Measurements from ENCODE around the gene OR2L2. TPM values are rescaled to one million over a fixed set of nuclear protein-coding genes. Genes with fewer than 3 reads are reported as not detected.
"Not testable (repeated sequence)": the region's sequence is repeated elsewhere in the genome, so short reads cannot be mapped to it uniquely, and the experiment has no call there.

OR2L2 gene, protein sequence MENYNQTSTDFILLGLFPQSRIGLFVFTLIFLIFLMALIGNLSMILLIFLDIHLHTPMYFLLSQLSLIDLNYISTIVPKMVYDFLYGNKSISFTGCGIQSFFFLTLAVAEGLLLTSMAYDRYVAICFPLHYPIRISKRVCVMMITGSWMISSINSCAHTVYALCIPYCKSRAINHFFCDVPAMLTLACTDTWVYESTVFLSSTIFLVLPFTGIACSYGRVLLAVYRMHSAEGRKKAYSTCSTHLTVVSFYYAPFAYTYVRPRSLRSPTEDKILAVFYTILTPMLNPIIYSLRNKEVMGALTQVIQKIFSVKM
- total RNA-seq, result under 1 TPM in 1 of 2 experiments, not detected in 1; 0.06 TPM

DNA sequence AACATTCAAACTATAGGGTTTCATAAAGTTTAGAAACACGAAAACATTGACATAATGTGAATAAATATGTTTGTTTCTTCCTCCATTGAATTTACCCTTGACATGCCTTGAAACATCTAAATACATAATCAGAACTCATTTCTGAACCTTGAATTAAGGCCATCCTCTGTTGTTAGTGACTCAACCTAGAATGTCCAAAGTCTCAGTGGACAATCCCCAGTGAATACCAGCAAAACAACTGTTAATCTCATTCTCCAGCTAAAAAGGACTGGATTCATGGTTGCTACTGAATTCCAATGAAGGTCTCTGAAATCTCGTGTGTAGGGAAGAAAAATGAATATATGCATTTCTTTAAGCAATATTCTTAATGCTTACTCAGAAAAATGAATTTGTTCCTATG is at the start of gene OR2L2:
TSS of gene OR2L2 (plus strand) at position 301 of the 400 bp plus-strand sequence. CDS start 8,198 bp downstream, outside the sequence.
- Mint-ChIP-seq H3K4me1 (no peaks in the 10 kb centered on the region), H3K27ac (no peak within 1 kb of the TSS), H3K36me3 (peaks cover 9% of the 10 kb centered on the region), H3K4me3 (no peak within 1 kb of the TSS), H3K27me3 (no peaks in the 10 kb centered on the region), H3K9me3 (peaks cover 20% of the 10 kb centered on the region)
- no peak for DNase-seq

DNA sequence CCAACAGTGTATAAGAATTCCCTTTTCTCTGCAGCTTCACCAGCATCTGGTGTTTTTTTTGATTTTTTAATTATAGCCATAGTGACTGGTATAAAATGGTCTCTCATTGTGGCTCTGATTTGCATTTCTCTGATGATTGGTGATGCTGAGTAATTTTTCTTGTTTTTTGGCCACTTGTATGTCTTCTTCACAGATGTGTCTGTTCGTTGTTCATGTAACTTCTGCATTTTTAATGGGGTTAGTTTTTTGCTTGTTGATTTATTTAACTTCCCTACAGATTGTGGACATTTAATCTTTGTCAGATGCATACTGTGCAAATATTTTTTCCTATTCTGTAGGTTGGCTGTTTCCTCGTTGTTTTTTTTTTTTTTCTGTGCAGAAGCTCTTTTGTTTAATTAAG is 36.9 kb upstream of the OR2L2 start:
- H3K4me3 Mint-ChIP-seq, result no peak overlapping the region
- no peak for DNase-seq
- H3K9me3 Mint-ChIP-seq, result no peaks in the 10 kb centered on the region
- H3K4me1 Mint-ChIP-seq, result no peaks in the 10 kb centered on the region
- H3K27ac Mint-ChIP-seq, result no peak overlapping the region
- H3K36me3 Mint-ChIP-seq, result peaks cover 1% of the 10 kb centered on the region
- no peaks in the 10 kb centered on the region for H3K27me3 Mint-ChIP-seq

DNA sequence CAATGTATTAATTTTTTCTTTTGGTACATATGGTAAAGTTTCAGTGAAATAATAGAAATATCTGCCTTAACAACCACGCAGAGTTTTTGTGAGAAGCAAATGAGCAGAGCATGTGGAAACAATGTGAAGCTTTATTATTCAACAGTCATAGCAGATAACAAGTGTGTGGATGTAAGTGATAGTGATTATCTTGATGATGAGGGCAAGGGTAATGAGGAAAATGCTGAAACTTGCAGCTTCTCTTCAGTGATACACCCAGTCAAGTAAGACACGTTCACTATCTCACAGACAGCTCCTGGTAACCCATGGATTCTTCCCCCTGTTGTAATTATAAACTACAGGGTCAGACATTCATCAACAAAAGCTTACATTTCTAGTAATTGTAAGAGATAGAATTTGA is 31.1 kb upstream of the OR2L2 start:
- no peak for DNase-seq
- Mint-ChIP-seq H3K4me3 (no peak overlapping the region), H3K9me3 (no peaks in the 10 kb centered on the region), H3K4me1 (peaks cover 2% of the 10 kb centered on the region), H3K36me3 (no peaks in the 10 kb centered on the region), H3K27ac (no peak overlapping the region), H3K27me3 (no peaks in the 10 kb centered on the region)

DNA sequence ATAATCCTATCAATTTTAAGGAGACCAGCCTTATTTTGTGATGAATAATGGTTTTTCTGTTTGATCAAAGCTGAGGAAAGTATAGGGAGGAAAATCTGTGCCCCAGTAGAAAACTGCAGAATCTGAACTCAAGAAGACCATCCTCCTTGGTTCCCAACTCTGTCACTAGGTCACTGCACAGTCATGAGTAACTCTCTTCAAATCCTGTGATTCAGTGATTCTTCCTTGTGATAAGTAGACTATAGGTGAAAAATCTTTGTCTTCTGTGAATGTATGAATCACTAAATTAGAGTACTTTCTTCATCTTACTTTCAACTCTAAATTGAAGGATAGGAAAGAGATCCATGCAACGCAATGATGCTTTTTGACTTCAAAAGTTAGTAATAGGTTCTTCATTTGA is 29.7 kb upstream of the OR2L2 start:
- H3K9me3 Mint-ChIP-seq, result no peaks in the 10 kb centered on the region

DNA sequence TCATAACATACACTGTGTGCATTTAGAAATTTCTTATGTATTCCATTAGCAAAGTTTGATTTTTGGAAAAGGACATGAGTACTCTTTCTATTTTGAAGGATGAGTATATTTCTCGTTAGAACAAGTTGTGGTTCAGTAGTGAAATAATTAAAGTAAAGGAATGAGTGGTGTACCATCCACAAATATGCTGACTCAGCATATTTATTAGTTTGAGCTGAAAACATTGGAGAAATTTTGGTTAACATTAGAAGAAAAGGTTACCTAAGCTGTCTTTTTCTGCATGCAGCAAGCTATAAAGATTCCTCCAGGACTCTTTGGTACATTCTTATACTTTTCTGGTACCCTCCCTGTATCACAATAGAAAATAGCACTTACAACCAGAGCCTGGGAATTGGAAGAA is 22.1 kb upstream of the OR2L2 start:
- Mint-ChIP-seq H3K27me3 (no peaks in the 10 kb centered on the region), H3K4me1 (no peaks in the 10 kb centered on the region), H3K36me3 (peaks cover 4% of the 10 kb centered on the region)

More for the DNA sequence above, 29.7 kb upstream of the OR2L2 start:
- no peak overlapping the region for H3K4me3 Mint-ChIP-seq
- no peaks in the 10 kb centered on the region for H3K27me3 Mint-ChIP-seq
- H3K36me3 Mint-ChIP-seq, result no peaks in the 10 kb centered on the region
- no peak overlapping the region for H3K27ac Mint-ChIP-seq
- peaks cover 2% of the 10 kb centered on the region for H3K4me1 Mint-ChIP-seq
- no peak for DNase-seq

DNA sequence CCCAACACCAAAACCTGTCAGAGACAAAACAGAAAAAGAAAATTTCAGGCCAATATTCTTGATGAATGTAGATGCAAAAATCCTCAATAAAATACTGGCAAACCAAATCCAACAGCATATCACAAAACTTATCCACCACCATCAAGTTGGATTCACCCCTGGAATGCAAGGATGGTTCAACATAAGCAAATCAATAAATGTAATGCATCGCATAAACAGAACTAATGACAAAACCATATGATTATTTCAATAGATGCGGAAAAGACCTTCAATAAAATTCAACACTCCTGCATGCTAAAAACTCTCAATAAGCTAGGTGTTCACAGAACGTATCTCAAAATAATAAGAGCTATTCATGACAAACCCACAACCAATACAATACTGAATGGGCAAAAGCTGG is 20.2 kb upstream of the OR2L2 start:
- Mint-ChIP-seq H3K9me3 (peaks cover 34% of the 10 kb centered on the region), H3K36me3 (peaks cover 4% of the 10 kb centered on the region), H3K4me1 (no peaks in the 10 kb centered on the region), H3K27me3 (no peaks in the 10 kb centered on the region), H3K4me3 (no peak overlapping the region), H3K27ac (no peak overlapping the region)
- DNase-seq, result no peak

More for the DNA sequence above, 22.1 kb upstream of the OR2L2 start:
- Mint-ChIP-seq H3K4me3 (no peak overlapping the region), H3K9me3 (peaks cover 34% of the 10 kb centered on the region), H3K27ac (no peak overlapping the region)
- no peak for DNase-seq

DNA sequence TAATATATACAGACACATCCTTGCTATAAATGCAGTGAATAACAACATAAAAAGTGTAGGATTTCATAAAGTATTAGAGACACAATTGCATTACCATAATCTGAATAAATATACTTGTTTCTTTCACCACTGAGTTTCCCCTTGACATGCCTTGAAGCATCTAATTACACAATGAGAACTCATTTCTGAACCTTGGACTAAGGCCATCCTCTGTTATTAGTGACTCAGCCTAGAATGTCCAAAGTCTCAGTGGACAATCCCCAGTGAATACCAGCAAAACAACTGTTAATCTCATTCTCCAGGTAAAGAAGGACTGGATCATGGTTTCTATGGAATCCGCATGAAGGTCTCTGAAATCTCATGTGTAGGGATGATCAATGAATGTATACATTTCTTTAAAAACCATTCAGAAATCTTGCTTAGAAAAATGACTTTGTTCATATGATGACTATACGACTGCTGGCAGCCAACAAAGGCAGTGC is 16.6 kb upstream of the OR2L2 start, which contains the start of gene OR2L5:
TSS of gene OR2L5 (plus strand) at position 432 of the 482 bp plus-strand sequence. CDS start 8,288 bp downstream, outside the sequence.
- Mint-ChIP-seq H3K9me3 (peaks cover 31% of the 10 kb centered on the region), H3K4me1 (no peaks in the 10 kb centered on the region), H3K4me3 (no peak within 1 kb of the TSS), H3K36me3 (peaks cover 4% of the 10 kb centered on the region), H3K27me3 (no peaks in the 10 kb centered on the region), H3K27ac (no peak within 1 kb of the TSS)
- DNase-seq, result no peak

DNA sequence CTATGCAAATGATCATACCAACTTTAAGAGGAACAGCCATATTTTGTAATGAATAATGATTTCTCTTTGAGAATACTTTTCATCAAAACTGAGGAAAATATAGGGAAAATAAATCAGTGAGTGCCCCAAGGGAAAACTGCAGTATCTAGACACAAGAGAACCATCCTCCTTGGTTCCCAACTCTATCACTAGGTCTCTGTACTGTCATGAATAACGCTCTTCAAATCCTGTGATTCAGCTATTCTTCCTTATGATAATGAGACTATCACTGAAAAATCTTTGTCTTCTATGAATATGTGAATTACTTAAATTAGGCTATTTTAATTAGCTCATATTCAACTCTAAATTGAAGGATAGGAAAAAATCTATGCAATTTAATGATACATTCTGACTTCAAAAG is 14.1 kb upstream of the OR2L2 start:
- no peaks in the 10 kb centered on the region for H3K27me3 Mint-ChIP-seq
- no peak overlapping the region for H3K27ac Mint-ChIP-seq
- peaks cover 9% of the 10 kb centered on the region for H3K9me3 Mint-ChIP-seq
- no peak overlapping the region for H3K4me3 Mint-ChIP-seq
- no peak for DNase-seq
- no peaks in the 10 kb centered on the region for H3K4me1 Mint-ChIP-seq
- no peaks in the 10 kb centered on the region for H3K36me3 Mint-ChIP-seq

DNA sequence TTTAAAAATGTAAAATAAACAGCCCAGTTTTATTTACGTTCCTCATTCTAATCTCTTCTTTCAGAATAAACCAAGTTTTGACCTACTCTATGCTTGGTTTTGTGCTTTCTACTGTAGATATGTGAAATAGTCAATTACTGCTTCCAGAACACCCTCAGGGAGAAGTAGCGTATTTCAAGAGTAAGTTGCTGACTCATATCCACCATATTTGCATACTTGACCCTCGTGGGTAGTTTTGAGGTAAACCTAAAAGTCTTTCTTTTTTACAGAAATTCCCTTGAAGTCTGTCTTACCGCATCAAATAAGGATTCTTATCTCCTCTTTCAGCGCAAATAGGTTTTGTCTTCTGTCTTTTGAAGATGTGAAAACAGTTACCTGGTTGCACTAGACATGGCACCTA is 15.3 kb downstream of the OR2L2 start:
- Mint-ChIP-seq H3K4me3 (no peak overlapping the region), H3K4me1 (no peaks in the 10 kb centered on the region), H3K36me3 (no peaks in the 10 kb centered on the region), H3K27ac (no peak overlapping the region), H3K27me3 (no peaks in the 10 kb centered on the region), H3K9me3 (peaks cover 10% of the 10 kb centered on the region)
- DNase-seq, result no peak

DNA sequence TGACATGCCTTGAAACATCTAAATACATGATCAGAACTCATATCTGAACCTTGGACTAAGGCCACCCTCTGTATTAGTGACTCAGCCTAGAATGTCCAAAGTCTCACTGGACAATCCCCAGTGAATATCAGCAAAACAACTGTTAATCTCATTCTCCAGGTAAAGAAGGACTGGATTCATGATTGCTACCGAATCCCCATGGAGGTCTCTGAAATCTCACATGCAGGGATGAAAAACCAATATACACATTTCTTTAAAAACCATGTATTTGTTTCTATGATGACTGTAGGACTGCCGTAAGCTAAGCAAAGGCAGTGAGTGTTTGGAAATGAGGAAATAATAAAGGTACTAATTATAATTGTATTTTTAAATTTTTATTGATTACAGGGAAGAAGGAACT is 16.7 kb downstream of the OR2L2 start, which contains the start of gene OR2L3:
TSS of gene OR2L3 (plus strand) at position 301 of the 400 bp plus-strand sequence. CDS start 13,846 bp downstream, outside the sequence.
- H3K27me3 Mint-ChIP-seq, result no peaks in the 10 kb centered on the region
- no peak within 1 kb of the TSS for H3K27ac Mint-ChIP-seq
- H3K9me3 Mint-ChIP-seq, result peaks cover 10% of the 10 kb centered on the region
- DNase-seq, result no peak
- no peaks in the 10 kb centered on the region for H3K36me3 Mint-ChIP-seq
- no peak within 1 kb of the TSS for H3K4me3 Mint-ChIP-seq
- H3K4me1 Mint-ChIP-seq, result no peaks in the 10 kb centered on the region

DNA sequence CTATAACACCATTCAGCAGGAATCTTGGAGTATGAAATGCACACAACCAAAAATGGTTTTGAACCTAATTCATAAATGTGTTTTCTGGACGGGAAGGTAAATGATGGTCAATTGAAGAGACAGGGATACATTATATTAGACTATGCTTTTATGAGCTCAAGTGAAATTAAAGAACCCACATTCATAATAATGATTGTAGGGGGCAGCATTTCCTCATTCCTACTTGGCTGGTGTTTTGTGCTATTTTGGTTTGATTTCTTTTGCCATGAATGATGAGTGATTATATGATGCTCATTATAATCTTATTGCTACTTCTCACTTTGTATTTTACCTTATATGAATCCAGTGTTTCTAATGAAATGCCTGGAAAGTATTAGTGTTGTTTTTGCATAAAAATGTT is 17.1 kb downstream of the OR2L2 start:
- no peak overlapping the region for H3K27ac Mint-ChIP-seq
- no peak overlapping the region for H3K4me3 Mint-ChIP-seq
- DNase-seq, result no peak
- no peaks in the 10 kb centered on the region for H3K36me3 Mint-ChIP-seq
- H3K27me3 Mint-ChIP-seq, result no peaks in the 10 kb centered on the region
- H3K9me3 Mint-ChIP-seq, result peaks cover 10% of the 10 kb centered on the region
- H3K4me1 Mint-ChIP-seq, result no peaks in the 10 kb centered on the region

DNA sequence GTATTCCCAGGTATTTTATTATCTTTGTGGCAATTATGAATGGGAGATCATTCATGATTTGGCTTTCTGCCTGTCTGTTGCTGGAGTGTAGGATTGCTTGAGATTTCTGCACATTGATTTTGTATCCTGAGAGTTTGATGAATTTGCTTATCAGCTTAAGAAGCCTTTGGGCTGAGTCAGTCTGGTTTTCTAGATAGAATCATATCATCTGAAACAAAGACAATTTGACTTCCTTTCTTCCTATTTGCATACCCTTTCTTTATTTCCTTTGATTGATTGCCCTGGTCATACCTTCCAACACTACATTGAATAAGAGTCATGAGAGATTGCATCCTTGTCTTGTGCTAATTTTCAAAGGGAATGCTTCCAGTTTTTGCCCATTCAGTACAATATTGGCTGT is 24.8 kb downstream of the OR2L2 start:
- H3K9me3 Mint-ChIP-seq, result peaks cover 10% of the 10 kb centered on the region
- peaks cover 2% of the 10 kb centered on the region for H3K36me3 Mint-ChIP-seq
- no peak overlapping the region for H3K4me3 Mint-ChIP-seq
- no peak for DNase-seq
- H3K27ac Mint-ChIP-seq, result no peak overlapping the region
- H3K27me3 Mint-ChIP-seq, result no peaks in the 10 kb centered on the region
- no peaks in the 10 kb centered on the region for H3K4me1 Mint-ChIP-seq

DNA sequence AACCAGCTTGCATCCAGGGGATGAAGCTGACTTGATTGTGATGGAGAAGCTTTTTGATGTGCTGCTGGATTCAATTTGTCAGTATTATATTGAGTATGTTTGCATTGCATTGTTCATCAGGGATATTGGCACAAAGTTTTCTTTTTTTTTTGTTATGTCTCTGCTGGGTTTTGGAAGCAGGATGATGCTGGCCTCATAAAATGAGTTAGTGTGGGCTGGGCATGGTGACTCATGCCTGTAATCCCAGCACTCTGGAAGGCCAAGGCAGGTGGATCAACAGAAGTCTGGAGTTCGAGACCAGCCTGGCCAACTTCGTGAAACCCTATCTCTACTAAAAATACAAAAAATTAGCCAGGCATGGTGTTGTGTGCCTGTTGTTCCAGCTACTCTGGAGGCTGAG is 25.4 kb downstream of the OR2L2 start:
- Mint-ChIP-seq H3K36me3 (peaks cover 2% of the 10 kb centered on the region), H3K4me3 (no peak overlapping the region), H3K27me3 (no peaks in the 10 kb centered on the region), H3K9me3 (peaks cover 10% of the 10 kb centered on the region), H3K4me1 (no peaks in the 10 kb centered on the region), H3K27ac (no peak overlapping the region)
- no peak for DNase-seq

DNA sequence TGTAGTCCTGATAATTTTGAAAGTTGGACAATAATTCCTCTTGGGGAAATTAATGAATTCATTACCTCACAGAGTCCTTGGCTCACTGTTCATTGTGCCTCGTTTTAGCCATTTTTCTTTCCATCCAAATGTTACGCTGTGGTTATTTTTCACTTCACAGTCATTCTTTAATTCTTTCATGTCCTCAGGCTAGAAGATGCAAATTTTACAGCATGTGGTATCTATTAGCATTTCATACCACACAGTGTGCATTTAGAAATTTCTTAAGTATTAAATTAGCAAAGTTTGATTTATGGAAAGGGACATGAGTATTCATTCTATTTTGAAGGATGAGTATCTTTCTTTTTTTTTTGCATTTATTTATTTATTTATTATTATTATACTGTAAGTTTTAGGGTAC is 35.2 kb downstream of the OR2L2 start:
- no peak overlapping the region for H3K4me3 Mint-ChIP-seq
- H3K27ac Mint-ChIP-seq, result no peak overlapping the region
- peaks cover 7% of the 10 kb centered on the region for H3K9me3 Mint-ChIP-seq
- no peak for DNase-seq
- H3K36me3 Mint-ChIP-seq, result no peaks in the 10 kb centered on the region
- no peaks in the 10 kb centered on the region for H3K27me3 Mint-ChIP-seq
- no peaks in the 10 kb centered on the region for H3K4me1 Mint-ChIP-seq

DNA sequence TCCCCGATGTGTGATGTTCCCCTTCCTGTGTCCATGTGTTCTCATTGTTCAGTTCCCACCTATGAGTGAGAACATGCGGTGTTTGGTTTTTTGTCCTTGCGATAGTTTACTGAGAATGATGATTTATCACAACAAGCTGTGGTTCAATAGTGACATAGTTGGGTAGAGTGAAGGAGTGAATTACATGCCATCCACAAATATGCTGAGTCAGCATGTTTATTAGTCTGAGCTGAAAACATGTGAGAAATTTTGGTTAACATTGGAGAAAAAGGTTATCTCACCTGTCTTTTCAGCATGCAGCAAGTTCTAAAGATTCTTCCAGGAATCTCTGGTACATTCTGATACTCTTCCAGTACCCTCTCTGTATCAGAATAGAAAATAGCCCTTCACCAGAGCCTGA is 35.7 kb downstream of the OR2L2 start:
- Mint-ChIP-seq H3K27ac (no peak overlapping the region), H3K36me3 (no peaks in the 10 kb centered on the region), H3K4me1 (no peaks in the 10 kb centered on the region), H3K27me3 (no peaks in the 10 kb centered on the region), H3K4me3 (no peak overlapping the region), H3K9me3 (peaks cover 9% of the 10 kb centered on the region)
- no peak for DNase-seq

DNA sequence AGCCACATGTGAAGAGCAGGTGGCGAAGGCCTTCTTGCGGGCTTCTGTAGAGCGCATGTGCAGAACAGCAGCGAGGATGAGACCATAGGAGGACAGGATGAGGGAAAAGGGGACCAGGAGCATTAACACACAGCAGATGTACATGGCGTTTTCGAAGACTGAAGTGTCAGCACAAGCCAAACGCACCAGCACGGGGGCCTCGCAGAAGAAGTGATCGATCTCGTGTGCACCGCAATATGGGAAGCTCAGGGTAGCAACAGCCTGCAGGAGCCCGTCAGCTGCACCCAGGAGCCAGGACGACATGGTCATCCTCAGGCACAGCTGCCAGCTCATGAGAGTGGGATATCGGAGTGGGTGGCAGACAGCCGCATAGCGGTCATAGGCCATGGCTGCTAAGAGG is 54.0 kb downstream of the OR2L2 start:
- not testable (repeated sequence) for H3K27ac Mint-ChIP-seq

More for the DNA sequence above, 54.0 kb downstream of the OR2L2 start:
- H3K4me1 Mint-ChIP-seq, H3K27me3 Mint-ChIP-seq, H3K4me3 Mint-ChIP-seq, H3K36me3 Mint-ChIP-seq, H3K9me3 Mint-ChIP-seq, DNase-seq: not testable (repeated sequence)

Measured in activated naive CD8-positive, alpha-beta T cell treated with anti-CD3 and anti-CD28 coated beads for 36 hours (primary cell).